ENCODE data around the gene ZMYND12.

ZMYND12 gene

DNA sequence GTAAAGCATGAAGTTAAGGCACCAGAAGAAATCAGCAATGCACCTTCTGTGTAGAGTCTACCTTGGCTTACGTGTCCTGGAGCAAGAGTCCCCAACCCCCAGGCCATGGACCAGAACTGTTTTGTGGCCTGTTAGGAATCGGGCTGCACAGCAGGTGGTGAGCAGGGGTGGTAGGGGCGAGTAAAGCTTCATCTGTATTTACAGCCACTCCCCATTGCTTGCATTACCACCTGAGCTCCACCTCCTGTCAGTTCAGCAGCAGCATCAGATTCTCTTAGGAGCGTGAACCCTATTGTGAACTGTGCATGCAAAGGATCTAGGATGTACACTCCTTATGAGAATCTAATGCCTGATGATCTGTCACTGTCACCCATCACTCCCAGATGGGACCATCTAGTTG, 21.5 kb downstream of the ZMYND12 start:
- no peaks in the 10 kb centered on the region for H3K4me1 ChIP-seq (ENCODE audit: control insufficient read depth, insufficient read depth, low read length)

DNA sequence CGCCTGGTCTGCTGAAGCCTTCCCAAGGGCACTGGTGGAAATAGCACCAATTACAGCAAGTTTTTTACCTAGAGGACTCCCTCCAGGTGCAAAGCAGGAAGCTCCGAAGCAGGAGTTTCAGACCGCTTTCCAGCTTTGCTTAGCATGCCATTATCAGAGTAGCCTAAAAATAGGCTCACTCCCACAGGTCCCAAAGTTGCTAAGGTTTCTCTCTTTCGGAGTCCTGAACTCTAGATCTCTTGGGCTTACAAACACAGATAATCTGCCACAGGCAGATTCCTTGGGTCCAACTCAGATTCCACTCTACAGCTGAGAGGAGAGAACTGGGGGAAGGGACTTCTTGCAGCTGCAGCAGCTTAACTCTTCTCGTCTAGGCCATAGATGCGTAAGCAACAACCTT, 22.5 kb downstream of the ZMYND12 start:
- no peaks in the 10 kb centered on the region for H3K4me1 ChIP-seq (ENCODE audit: control insufficient read depth, insufficient read depth, low read length)
- H3K9me3 ChIP-seq (replicated peaks; ENCODE audit: low read length) = no peaks in the 10 kb centered on the region
- no peaks in the 10 kb centered on the region for H3K36me3 ChIP-seq (ENCODE audit: insufficient read depth, low read length)
- peaks cover 19% of the 10 kb centered on the region for H3K27me3 ChIP-seq (ENCODE audit: control insufficient read depth, insufficient read depth, low read length)
- no peak overlapping the region for H3K4me3 ChIP-seq (ENCODE audit: low read length)
- no peak overlapping the region for H3K9ac ChIP-seq (ENCODE audit: low read depth, low read length)
- H3K4me2 ChIP-seq (ENCODE audit: low read length) = no peak overlapping the region

More for the DNA sequence above, 21.5 kb downstream of the ZMYND12 start:
- Histone ChIP-seq H3K4me3 (ENCODE audit: low read length) (no peak overlapping the region), H3K4me2 (ENCODE audit: low read length) (no peak overlapping the region), H3K9me3 (replicated peaks; ENCODE audit: low read length) (no peaks in the 10 kb centered on the region), H3K36me3 (ENCODE audit: insufficient read depth, low read length) (no peaks in the 10 kb centered on the region), H3K27me3 (ENCODE audit: control insufficient read depth, insufficient read depth, low read length) (peaks cover 19% of the 10 kb centered on the region), H3K9ac (ENCODE audit: low read depth, low read length) (no peak overlapping the region)

DNA sequence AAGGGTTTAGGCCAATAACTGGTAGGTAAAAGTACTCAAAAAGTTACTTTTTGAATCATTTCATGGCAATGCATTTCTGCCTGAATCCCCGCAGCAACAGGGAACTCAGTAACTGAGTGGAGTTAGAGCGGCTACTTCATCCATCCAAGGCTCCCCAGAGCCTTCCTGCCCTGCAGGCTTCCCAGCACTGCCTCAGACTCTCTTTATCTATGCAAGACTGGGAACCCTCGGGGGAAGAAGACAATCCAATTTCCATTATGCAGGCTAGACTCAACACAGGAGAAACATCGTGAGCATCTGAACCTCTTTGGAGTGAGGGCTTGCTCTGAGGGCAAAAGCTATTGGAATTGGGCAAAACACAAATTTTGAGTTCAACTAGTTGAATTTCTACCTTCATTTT, 23.1 kb downstream of the ZMYND12 start:
- no peak overlapping the region for H3K4me3 ChIP-seq (ENCODE audit: low read length)
- no peak overlapping the region for H3K9ac ChIP-seq (ENCODE audit: low read depth, low read length)
- no peaks in the 10 kb centered on the region for H3K9me3 ChIP-seq (replicated peaks; ENCODE audit: low read length)
- no peak overlapping the region for H3K4me2 ChIP-seq (ENCODE audit: low read length)
- no peaks in the 10 kb centered on the region for H3K4me1 ChIP-seq (ENCODE audit: control insufficient read depth, insufficient read depth, low read length)
- H3K27me3 ChIP-seq (ENCODE audit: control insufficient read depth, insufficient read depth, low read length) = peaks cover 19% of the 10 kb centered on the region
- H3K36me3 ChIP-seq (ENCODE audit: insufficient read depth, low read length) = no peaks in the 10 kb centered on the region

DNA sequence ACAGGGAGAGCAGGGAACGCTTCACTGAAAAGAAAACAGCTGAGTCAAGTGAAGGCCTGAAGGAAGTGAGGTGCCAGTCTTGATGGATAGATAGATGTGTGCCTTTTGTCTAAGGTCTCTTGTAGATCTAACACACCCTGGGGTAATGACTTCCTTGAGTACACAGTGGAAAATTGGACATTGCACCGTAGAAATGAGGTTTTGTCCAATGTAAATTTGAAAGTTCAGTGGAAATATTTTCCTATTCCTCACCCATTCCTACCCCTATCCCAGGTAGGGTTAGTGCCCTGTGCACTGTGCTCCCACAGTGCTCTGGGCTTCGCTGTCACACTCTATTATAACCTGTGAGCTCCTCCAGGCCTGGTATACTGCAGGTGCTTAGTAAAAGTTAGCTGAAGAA, 24.3 kb downstream of the ZMYND12 start:
- no peaks in the 10 kb centered on the region for H3K36me3 ChIP-seq (ENCODE audit: insufficient read depth, low read length)
- no peak overlapping the region for H3K4me3 ChIP-seq (ENCODE audit: low read length)
- H3K27me3 ChIP-seq (ENCODE audit: control insufficient read depth, insufficient read depth, low read length) = peaks cover 19% of the 10 kb centered on the region
- H3K9ac ChIP-seq (ENCODE audit: low read depth, low read length) = no peak overlapping the region
- no peak overlapping the region for H3K4me2 ChIP-seq (ENCODE audit: low read length)
- H3K9me3 ChIP-seq (replicated peaks; ENCODE audit: low read length) = no peaks in the 10 kb centered on the region
- no peaks in the 10 kb centered on the region for H3K4me1 ChIP-seq (ENCODE audit: control insufficient read depth, insufficient read depth, low read length)

DNA sequence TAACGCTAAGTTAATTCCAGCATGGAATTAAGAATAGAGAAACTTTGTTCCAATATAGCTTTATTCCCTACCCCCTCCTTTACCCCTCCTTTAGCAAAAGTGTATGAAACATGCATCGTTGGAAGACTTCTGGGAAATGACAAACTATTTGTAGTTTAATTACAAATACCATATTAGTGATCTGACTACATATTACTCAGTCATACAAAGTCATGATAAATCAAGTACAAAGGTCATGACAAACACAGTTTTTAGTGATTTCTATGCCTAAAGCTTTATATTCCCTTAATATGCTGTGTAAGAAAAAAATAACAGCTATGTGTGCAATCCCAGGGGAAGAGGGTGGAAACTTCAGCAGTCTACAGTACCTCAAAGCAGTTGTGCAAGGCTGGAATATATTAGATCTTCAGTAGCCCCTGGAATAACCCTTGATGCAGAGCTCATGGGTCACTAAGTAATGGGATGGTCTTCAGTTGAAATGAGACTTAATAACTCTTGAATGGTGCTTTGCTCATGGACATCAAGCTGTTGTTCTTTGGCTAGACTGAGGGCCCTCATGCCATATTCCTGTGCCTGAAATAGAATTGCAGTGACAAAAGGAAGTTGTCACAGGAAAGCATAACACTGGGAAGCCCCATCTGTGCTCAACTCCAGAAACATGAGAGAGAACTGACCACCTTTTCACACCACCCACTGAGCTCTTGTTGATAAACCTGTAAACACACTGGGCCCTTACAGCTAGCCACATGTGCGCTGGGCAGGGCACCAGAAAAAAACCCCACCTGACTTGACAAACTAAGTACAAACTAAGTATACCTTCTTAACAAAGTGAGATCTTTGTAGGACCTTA, 25.3 kb downstream of the ZMYND12 start:
- Histone ChIP-seq H3K9me3 (replicated peaks; ENCODE audit: low read length) (no peaks in the 10 kb centered on the region), H3K36me3 (ENCODE audit: insufficient read depth, low read length) (no peaks in the 10 kb centered on the region)

DNA sequence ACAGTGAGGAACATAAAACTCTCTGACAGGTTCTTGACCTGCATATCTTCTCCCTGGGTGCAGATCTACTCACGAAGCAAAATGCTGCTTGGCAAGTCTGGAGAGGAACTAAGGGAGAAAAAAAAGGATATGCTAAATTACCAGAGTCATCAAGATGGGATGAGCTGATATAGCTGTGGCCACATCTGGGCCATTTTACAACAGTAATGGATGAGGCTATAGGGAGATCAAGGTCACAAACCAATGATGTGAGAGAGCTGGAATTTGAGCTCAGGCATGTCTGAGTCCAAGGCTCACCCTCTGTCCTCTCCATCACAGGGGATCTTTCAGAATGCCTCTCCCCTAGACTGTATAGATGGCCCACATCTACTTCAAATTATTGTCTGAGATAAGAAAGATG, 26.2 kb downstream of the ZMYND12 start:
- no peaks in the 10 kb centered on the region for H3K36me3 ChIP-seq (ENCODE audit: insufficient read depth, low read length)
- H3K4me1 ChIP-seq (ENCODE audit: control insufficient read depth, insufficient read depth, low read length) = no peaks in the 10 kb centered on the region
- H3K9ac ChIP-seq (ENCODE audit: low read depth, low read length) = no peak overlapping the region
- no peak overlapping the region for H3K4me3 ChIP-seq (ENCODE audit: low read length)
- no peaks in the 10 kb centered on the region for H3K9me3 ChIP-seq (replicated peaks; ENCODE audit: low read length)
- peaks cover 19% of the 10 kb centered on the region for H3K27me3 ChIP-seq (ENCODE audit: control insufficient read depth, insufficient read depth, low read length)
- no peak overlapping the region for H3K4me2 ChIP-seq (ENCODE audit: low read length)

More for the DNA sequence above, 25.3 kb downstream of the ZMYND12 start:
- no peak overlapping the region for H3K4me2 ChIP-seq (ENCODE audit: low read length)
- no peak overlapping the region for H3K9ac ChIP-seq (ENCODE audit: low read depth, low read length)
- no peak overlapping the region for H3K4me3 ChIP-seq (ENCODE audit: low read length)
- H3K27me3 ChIP-seq (ENCODE audit: control insufficient read depth, insufficient read depth, low read length) = peaks cover 19% of the 10 kb centered on the region
- no peaks in the 10 kb centered on the region for H3K4me1 ChIP-seq (ENCODE audit: control insufficient read depth, insufficient read depth, low read length)

DNA sequence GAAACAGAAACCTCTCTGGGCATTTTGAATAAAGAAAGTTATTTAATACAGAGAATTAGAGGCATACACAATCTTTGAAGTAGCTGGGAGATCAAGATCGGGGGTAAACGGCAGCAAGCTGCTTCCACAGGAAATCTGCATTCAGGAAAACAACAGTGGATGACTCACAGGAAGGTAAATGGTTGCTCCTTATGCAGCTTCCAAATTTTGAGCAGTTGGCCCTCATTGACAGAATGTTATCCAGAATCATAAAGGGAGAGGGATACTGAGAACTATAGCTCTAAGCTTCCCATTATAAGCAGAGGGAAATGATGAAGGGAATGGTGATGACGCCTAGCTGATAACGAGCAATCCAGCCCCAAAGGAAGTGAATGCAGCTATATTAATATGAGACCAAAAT, 28.6 kb downstream of the ZMYND12 start:
- Histone ChIP-seq H3K4me2 (ENCODE audit: low read length) (no peak overlapping the region), H3K9ac (ENCODE audit: low read depth, low read length) (no peak overlapping the region), H3K9me3 (replicated peaks; ENCODE audit: low read length) (no peaks in the 10 kb centered on the region), H3K27me3 (ENCODE audit: control insufficient read depth, insufficient read depth, low read length) (peaks cover 17% of the 10 kb centered on the region), H3K4me1 (ENCODE audit: control insufficient read depth, insufficient read depth, low read length) (no peaks in the 10 kb centered on the region), H3K4me3 (ENCODE audit: low read length) (no peak overlapping the region), H3K36me3 (ENCODE audit: insufficient read depth, low read length) (no peaks in the 10 kb centered on the region)

DNA sequence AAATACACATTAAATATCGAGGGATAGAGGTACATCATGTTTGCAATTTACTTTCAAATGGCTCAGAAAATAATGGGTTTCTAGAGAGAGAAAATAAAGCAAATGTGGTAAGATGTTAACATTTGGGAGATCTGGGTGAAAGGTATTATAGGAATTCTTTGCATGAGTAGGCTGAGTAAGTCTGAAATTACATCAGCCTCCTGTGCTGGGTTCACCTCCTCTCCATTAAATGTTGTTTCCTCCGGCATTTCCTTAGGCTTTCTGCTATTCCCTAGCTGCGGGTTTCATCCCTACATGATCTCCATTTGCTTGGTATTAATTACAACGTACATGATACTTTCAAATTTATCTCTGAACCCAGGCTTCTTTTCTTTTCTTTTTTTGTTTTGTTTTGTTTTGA, 31.6 kb downstream of the ZMYND12 start:
- Histone ChIP-seq H3K36me3 (ENCODE audit: insufficient read depth, low read length) (no peaks in the 10 kb centered on the region), H3K9me3 (replicated peaks; ENCODE audit: low read length) (no peaks in the 10 kb centered on the region), H3K4me1 (ENCODE audit: control insufficient read depth, insufficient read depth, low read length) (no peaks in the 10 kb centered on the region), H3K4me3 (ENCODE audit: low read length) (no peak overlapping the region), H3K27me3 (ENCODE audit: control insufficient read depth, insufficient read depth, low read length) (peaks cover 42% of the 10 kb centered on the region), H3K9ac (ENCODE audit: low read depth, low read length) (no peak overlapping the region), H3K4me2 (ENCODE audit: low read length) (no peak overlapping the region)

DNA sequence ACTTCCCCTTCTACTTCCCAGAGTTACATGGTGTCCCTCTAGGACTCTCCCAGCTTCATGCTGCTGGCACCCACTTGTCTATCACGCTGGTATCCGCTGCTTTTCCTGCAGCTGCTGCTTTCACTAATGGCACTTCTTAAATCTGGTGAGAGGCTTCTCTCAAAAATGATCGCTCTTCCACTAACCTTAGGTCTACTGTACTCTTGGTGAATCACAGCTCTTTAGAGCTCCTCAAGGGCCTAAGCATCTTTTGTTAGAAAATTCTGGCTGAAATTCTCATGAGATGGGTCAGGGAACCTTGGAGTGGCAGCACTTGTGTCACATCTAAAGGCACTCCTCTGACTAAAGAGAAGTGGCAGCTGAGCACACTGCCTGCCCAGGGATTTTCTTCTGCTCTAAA, 32.1 kb downstream of the ZMYND12 start:
- no peaks in the 10 kb centered on the region for H3K36me3 ChIP-seq (ENCODE audit: insufficient read depth, low read length)
- H3K9ac ChIP-seq (ENCODE audit: low read depth, low read length) = no peak overlapping the region
- H3K4me2 ChIP-seq (ENCODE audit: low read length) = no peak overlapping the region
- H3K27me3 ChIP-seq (ENCODE audit: control insufficient read depth, insufficient read depth, low read length) = peaks cover 46% of the 10 kb centered on the region
- no peak overlapping the region for H3K4me3 ChIP-seq (ENCODE audit: low read length)
- no peaks in the 10 kb centered on the region for H3K4me1 ChIP-seq (ENCODE audit: control insufficient read depth, insufficient read depth, low read length)
- H3K9me3 ChIP-seq (replicated peaks; ENCODE audit: low read length) = no peaks in the 10 kb centered on the region

DNA sequence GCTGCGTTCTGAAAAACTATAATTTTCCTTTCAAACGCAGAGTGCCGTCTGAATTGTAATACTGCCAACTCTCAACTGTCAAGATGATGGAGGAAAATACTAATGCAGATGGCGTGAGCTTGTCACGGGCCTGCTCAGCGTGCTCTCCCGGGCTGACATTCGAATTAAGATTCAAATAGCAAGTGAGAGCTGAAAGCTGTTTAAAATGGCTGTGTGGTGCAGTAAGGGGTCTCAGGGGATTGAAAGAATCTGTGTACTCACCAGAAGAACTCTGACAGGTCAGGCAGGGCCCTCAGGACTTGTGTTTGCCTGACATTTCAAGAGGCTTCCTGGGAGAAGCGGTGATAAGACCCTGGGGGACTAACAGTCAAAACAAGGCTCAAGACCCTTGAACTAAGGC, 33.1 kb downstream of the ZMYND12 start:
- Histone ChIP-seq H3K4me2 (ENCODE audit: low read length) (no peak overlapping the region), H3K9ac (ENCODE audit: low read depth, low read length) (no peak overlapping the region), H3K27me3 (ENCODE audit: control insufficient read depth, insufficient read depth, low read length) (peaks cover 46% of the 10 kb centered on the region), H3K9me3 (replicated peaks; ENCODE audit: low read length) (no peaks in the 10 kb centered on the region), H3K4me1 (ENCODE audit: control insufficient read depth, insufficient read depth, low read length) (no peaks in the 10 kb centered on the region), H3K36me3 (ENCODE audit: insufficient read depth, low read length) (no peaks in the 10 kb centered on the region), H3K4me3 (ENCODE audit: low read length) (no peak overlapping the region)

DNA sequence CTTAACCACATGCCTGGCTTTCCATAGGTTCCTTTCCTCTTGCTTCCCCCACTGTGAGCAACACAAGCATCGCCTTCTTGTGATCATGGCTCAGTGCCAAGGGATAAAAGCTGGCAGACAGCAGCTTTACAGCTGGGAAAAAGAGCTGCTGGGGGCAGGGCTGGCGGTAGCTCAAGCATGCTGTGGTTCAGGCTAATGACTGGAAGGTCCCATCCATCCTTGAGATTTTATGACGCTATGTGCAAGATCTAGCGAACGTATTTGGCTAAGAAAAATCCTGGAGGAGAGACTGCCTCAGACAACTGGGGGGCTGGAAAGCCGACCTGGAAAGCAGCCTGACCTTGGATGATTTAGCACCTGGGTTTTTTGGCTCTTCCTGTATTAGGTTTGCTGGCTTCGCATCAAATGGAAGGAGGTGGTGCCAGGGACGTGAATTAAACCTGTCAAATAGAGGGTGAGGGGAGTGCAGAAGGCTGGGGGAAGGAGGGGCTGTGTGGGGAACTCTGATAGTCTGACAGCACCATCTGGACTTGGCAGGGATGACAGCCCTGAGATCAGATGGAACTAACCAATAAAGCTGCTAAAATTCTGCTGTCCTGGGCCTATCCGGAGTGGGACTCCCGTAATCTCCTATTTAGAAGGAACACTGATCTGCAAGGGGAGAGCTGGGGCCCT, 34.8 kb downstream of the ZMYND12 start:
- no peaks in the 10 kb centered on the region for H3K9me3 ChIP-seq (replicated peaks; ENCODE audit: low read length)
- H3K4me3 ChIP-seq (ENCODE audit: low read length) = no peak overlapping the region
- H3K4me1 ChIP-seq (ENCODE audit: control insufficient read depth, insufficient read depth, low read length) = no peaks in the 10 kb centered on the region
- H3K27me3 ChIP-seq (ENCODE audit: control insufficient read depth, insufficient read depth, low read length) = peaks cover 51% of the 10 kb centered on the region
- no peaks in the 10 kb centered on the region for H3K36me3 ChIP-seq (ENCODE audit: insufficient read depth, low read length)
- H3K4me2 ChIP-seq (ENCODE audit: low read length) = no peak overlapping the region
- H3K9ac ChIP-seq (ENCODE audit: low read depth, low read length) = no peak overlapping the region

DNA sequence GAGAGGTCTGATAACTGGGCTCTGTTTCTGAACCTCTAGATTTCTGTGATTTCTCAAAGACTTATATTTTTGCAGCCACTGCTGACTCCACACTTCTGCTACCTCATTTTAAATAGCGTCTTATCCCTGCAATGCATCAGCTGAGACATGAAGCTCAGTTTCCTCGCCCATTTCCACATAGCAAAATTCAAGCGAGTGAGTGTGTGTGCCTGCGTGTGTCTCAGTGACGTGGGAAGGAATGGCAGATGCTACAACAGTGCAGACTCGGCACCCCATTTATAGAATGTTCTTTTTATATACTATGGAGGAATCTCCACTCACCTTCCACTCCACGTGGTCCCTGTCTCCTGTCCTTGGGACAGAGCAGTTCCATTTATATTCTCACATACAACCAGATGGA, 35.7 kb downstream of the ZMYND12 start:
- no peaks in the 10 kb centered on the region for H3K4me1 ChIP-seq (ENCODE audit: control insufficient read depth, insufficient read depth, low read length)
- peaks cover 51% of the 10 kb centered on the region for H3K27me3 ChIP-seq (ENCODE audit: control insufficient read depth, insufficient read depth, low read length)
- H3K9ac ChIP-seq (ENCODE audit: low read depth, low read length) = no peak overlapping the region
- no peaks in the 10 kb centered on the region for H3K36me3 ChIP-seq (ENCODE audit: insufficient read depth, low read length)
- no peak overlapping the region for H3K4me3 ChIP-seq (ENCODE audit: low read length)
- no peak overlapping the region for H3K4me2 ChIP-seq (ENCODE audit: low read length)
- no peaks in the 10 kb centered on the region for H3K9me3 ChIP-seq (replicated peaks; ENCODE audit: low read length)

Data from skeletal muscle satellite cell (primary cell).